Left ventricle myocardium inferior (tissue), 1 donor: Measurements from ENCODE around the gene MSANTD7. TPM values are rescaled to one million over a fixed set of nuclear protein-coding genes. Genes with fewer than 3 reads are reported as not detected.

Experiments
- DNase-seq: peaks from one replicate; pipeline ENCODE4 v3.0.0-alpha.2; 2020
- H3K27ac ChIP-seq: fragments of 200-600 bp; replicated peaks from 2 replicates; pipeline ENCODE4 v1.8.0; 2021
- H3K27me3 ChIP-seq: fragments of 200-600 bp; 2 replicates; pipeline ENCODE4 v1.8.0; 2021; ENCODE audit warnings: low read depth
- H3K36me3 ChIP-seq: fragments of 200-600 bp; 2 replicates; pipeline ENCODE4 v1.8.0; 2021
- H3K4me1 ChIP-seq: fragments of 200-600 bp; 2 replicates; pipeline ENCODE4 v1.8.0; 2021
- H3K4me3 ChIP-seq: fragments of 200-600 bp; 2 replicates; pipeline ENCODE4 v1.8.0; 2021; ENCODE audit warnings: mild to moderate bottlenecking, moderate library complexity
- H3K9me3 ChIP-seq: fragments of 200-600 bp; replicated peaks from 2 replicates; pipeline ENCODE4 v1.8.0; 2021
- intact Hi-C: fragments of 100-400 bp; cut with micrococcal nuclease; formaldehyde crosslinking; loops from one replicate; pipeline ENCODE4 v1.11.0; 2022
- total RNA-seq: library from RNA; stranded (reverse); fragmentation: NEBNext Ultra II Directional; extraction: Animal tissue kit (Norgen Biotek cat#: 25700); gene quantifications from one replicate; pipeline ENCODE4 v1.2.1, GENCODE V29; 2021
- TF ChIP-seq, protein P1 (sequence below): fragments of 200-600 bp; IDR thresholded peaks from 2 replicates; pipeline ENCODE4 v1.8.0; 2021; ENCODE audit warnings: antibody characterized with exemption, mild to moderate bottlenecking, borderline replicate concordance
- donor health status: DM: no; HTN: yes; CAD: no; lungs with severe emphysema.

MSANTD7 gene
- total RNA-seq, 1 donor from 2014 or later: 5.0 TPM

DNA sequence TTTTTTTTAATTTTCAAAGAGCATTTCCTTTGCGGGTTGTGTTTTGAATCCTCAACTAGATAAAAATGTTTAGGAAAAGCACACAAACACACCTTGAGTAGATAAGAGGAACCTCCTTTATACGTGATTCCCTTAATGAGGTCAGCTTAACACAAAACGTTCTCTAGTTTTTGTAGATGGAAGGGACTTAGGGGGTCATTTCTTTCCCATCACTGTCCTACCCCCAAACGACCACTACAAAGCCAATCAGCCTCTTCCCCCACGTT lies 41.8 kb downstream of the MSANTD7 start:
- no peaks in the 10 kb centered on the region for H3K36me3 ChIP-seq
- no peak for DNase-seq
- H3K9me3 ChIP-seq: no peaks in the 10 kb centered on the region
- H3K4me3 ChIP-seq: peak overlapping the region; percentile 95
- intact Hi-C loops: no loop called here
- TF ChIP-seq, protein P1, sequence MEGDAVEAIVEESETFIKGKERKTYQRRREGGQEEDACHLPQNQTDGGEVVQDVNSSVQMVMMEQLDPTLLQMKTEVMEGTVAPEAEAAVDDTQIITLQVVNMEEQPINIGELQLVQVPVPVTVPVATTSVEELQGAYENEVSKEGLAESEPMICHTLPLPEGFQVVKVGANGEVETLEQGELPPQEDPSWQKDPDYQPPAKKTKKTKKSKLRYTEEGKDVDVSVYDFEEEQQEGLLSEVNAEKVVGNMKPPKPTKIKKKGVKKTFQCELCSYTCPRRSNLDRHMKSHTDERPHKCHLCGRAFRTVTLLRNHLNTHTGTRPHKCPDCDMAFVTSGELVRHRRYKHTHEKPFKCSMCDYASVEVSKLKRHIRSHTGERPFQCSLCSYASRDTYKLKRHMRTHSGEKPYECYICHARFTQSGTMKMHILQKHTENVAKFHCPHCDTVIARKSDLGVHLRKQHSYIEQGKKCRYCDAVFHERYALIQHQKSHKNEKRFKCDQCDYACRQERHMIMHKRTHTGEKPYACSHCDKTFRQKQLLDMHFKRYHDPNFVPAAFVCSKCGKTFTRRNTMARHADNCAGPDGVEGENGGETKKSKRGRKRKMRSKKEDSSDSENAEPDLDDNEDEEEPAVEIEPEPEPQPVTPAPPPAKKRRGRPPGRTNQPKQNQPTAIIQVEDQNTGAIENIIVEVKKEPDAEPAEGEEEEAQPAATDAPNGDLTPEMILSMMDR: no peak
- no peak overlapping the region for H3K27ac ChIP-seq
- peaks cover 50% of the 10 kb centered on the region for H3K4me1 ChIP-seq
- no peaks in the 10 kb centered on the region for H3K27me3 ChIP-seq

DNA sequence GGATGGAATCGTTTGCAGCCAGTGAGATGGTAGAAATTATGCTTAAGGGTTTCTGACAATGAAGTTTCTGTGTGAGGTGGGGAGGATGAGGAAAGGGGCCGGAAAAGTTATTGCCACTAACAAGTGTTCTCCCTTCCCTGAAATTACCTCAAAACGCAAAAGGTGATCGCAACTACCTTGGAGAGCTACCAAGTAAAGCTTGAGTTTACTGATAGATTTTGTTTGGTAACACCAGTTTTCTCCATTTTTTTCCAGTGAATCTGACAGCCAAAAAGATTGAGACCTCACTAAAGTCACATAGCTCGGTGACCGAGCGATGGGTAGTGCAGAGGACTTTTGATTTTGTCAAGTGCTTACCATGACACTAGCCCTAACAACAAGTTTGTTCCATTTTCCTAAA lies 42.1 kb downstream of the MSANTD7 start:
- Histone ChIP-seq H3K4me3 (peak overlapping the region; percentile 95), H3K9me3 (no peaks in the 10 kb centered on the region), H3K36me3 (no peaks in the 10 kb centered on the region), H3K4me1 (peaks cover 50% of the 10 kb centered on the region), H3K27ac (no peak overlapping the region), H3K27me3 (no peaks in the 10 kb centered on the region)
- TF ChIP-seq, protein P1: no peak
- intact Hi-C loops: no loop called here
- no peak for DNase-seq

DNA sequence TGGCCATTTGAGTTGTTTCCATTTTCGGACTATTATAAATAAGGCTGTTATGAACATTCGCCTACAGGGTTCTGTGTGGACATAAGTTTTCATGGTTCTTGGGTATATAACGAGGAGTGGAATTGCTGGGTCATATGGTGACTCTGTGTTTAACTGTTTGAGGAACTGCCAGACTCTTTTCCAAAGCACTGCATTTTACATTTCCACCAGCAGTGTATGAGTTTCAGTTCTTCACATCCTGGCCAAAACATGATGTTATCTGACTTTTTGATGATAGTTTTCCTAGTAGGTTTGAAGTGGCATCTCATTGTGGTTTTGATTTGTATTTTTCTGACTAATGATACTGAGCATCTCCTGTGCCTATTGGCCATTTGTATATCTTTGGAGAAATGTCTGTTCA lies 46.0 kb downstream of the MSANTD7 start:
- Histone ChIP-seq H3K36me3 (no peaks in the 10 kb centered on the region), H3K27me3 (no peaks in the 10 kb centered on the region), H3K27ac (no peak overlapping the region), H3K4me3 (no peak overlapping the region), H3K9me3 (no peaks in the 10 kb centered on the region), H3K4me1 (peaks cover 15% of the 10 kb centered on the region)
- TF ChIP-seq, protein P1: no peak
- no peak for DNase-seq
- intact Hi-C loops: no loop called here

Other genes starting within 250 kb of the MSANTD7 start
- gene FAM107B, start 63.4 kb upstream of the MSANTD7 start, total RNA-seq: 4.7 TPM
- 1.5 TPM for gene CDNF, start 269 bp upstream of the MSANTD7 start, total RNA-seq
- gene HSPA14, start within 50 bp of the MSANTD7 start, total RNA-seq: 8.2 TPM
- 4.8 TPM for gene SUV39H2, start 40.6 kb downstream of the MSANTD7 start, total RNA-seq
- gene DCLRE1C, start 115.8 kb downstream of the MSANTD7 start, total RNA-seq: 3.0 TPM
- gene MEIG1, start 121.1 kb downstream of the MSANTD7 start, total RNA-seq: not detected
- gene OLAH, start 205.6 kb downstream of the MSANTD7 start, total RNA-seq: not detected